Measurements from ENCODE around the gene SPACDR.

- TF ChIP-seq, protein P1, sequence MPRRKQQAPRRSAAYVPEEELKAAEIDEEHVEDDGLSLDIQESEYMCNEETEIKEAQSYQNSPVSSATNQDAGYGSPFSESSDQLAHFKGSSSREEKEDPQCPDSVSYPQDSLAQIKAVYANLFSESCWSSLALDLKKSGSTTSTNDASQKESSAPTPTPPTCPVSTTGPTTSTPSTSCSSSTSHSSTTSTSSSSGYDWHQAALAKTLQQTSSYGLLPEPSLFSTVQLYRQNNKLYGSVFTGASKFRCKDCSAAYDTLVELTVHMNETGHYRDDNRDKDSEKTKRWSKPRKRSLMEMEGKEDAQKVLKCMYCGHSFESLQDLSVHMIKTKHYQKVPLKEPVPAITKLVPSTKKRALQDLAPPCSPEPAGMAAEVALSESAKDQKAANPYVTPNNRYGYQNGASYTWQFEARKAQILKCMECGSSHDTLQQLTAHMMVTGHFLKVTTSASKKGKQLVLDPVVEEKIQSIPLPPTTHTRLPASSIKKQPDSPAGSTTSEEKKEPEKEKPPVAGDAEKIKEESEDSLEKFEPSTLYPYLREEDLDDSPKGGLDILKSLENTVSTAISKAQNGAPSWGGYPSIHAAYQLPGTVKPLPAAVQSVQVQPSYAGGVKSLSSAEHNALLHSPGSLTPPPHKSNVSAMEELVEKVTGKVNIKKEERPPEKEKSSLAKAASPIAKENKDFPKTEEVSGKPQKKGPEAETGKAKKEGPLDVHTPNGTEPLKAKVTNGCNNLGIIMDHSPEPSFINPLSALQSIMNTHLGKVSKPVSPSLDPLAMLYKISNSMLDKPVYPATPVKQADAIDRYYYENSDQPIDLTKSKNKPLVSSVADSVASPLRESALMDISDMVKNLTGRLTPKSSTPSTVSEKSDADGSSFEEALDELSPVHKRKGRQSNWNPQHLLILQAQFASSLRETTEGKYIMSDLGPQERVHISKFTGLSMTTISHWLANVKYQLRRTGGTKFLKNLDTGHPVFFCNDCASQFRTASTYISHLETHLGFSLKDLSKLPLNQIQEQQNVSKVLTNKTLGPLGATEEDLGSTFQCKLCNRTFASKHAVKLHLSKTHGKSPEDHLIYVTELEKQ (CRISPR knock-in tag; IDR thresholded peaks at IDR 0.05) = no peak
- no peak for TF ChIP-seq TOE1 (IDR thresholded peaks at IDR 0.05; ENCODE audit: borderline replicate concordance)
- no peak for TF ChIP-seq TOE1 (CRISPR knock-in tag; IDR thresholded peaks at IDR 0.05; ENCODE audit: borderline replicate concordance, low read depth)
- no peak for TF ChIP-seq CTCF (IDR thresholded peaks at IDR 0.05 in 2 of 3, conservative IDR thresholded peaks at IDR 0.05 in 1 of 3; ENCODE audit: insufficient read depth in 2 of 3, low read depth in 1 of 3, low read length in 3 of 3)
- no peak for TF ChIP-seq CHD4 (IDR thresholded peaks at IDR 0.05; ENCODE audit: insufficient read depth, insufficient replicate concordance, low read depth, low read length, poor library complexity, severe bottlenecking)
- TF ChIP-seq TAF1 (IDR thresholded peaks at IDR 0.05; ENCODE audit: control insufficient read depth, extremely low read depth, insufficient read depth, low read length, severe bottlenecking) = no peak
- no peak for TF ChIP-seq ZNF175 (CRISPR knock-in tag; IDR thresholded peaks at IDR 0.05; ENCODE audit: low read depth)
- no peak for TF ChIP-seq THRAP3 (IDR thresholded peaks at IDR 0.05; ENCODE audit: borderline replicate concordance)
- TF ChIP-seq ZNF165 (CRISPR knock-in tag; IDR thresholded peaks at IDR 0.05; ENCODE audit: borderline replicate concordance) = no peak
These were observed 22.1 kb upstream of the SPACDR start for GRCh38 chr7:100486111-100486636.

All from K562 (cell line).